Esophagus muscularis mucosa (tissue), 4 donors: ENCODE results near the gene DMPK. TPM values are rescaled to one million over a fixed set of nuclear protein-coding genes. Genes with fewer than 3 reads are reported as not detected.

Experiments
- DNase-seq: peaks from one replicate; pipeline ENCODE4 v3.0.0-alpha.2; 2017; ENCODE audit errors: extremely low spot score
- H3K27ac ChIP-seq, 4 donors: fragments of 200-600 bp; sonication (generic); replicated peaks in 1 of 4; 1 replicate in 3 of 4; 2 replicates in 1 of 4; pipeline ENCODE4 v1.5.1; 2016 to 2019; ENCODE audit warnings: mild to moderate bottlenecking in 1 of 4
- H3K27me3 ChIP-seq, 4 donors: fragments of 200-600 bp; sonication (generic); one replicate each; pipeline versions ENCODE4 v1.5.1 to v1.6.0; 2016 to 2019
- H3K36me3 ChIP-seq, 4 donors: fragments of 200-600 bp; sonication (generic); one replicate each; pipeline ENCODE4 v1.5.1; 2016 to 2019
- H3K4me1 ChIP-seq, 4 donors: fragments of 200-600 bp; sonication (generic); one replicate each; pipeline ENCODE4 v1.5.1; 2016 to 2019
- H3K4me3 ChIP-seq, 4 donors: fragments of 200-600 bp; sonication (generic); 1 replicate in 2 of 4; 2 replicates in 2 of 4; pipeline ENCODE4 v1.5.1; 2016 to 2019; ENCODE audit warnings: mild to moderate bottlenecking in 4 of 4, moderate library complexity in 1 of 4
- H3K9me3 ChIP-seq, 4 donors: fragments of 200-600 bp; sonication (generic); 1 replicate in 3 of 4; 2 replicates in 1 of 4; pipeline ENCODE4 v1.5.1; 2016 to 2019
- CTCF ChIP-seq, 3 experiments: fragments of 200-600 bp in 2 of 3; fragments of 450-650 bp in 1 of 3; sonication (generic) in 2 of 3; IDR thresholded peaks; one replicate each; pipeline ENCODE4 v1.5.1; 2017 to 2019; ENCODE audit warnings: antibody characterized with exemption in 3 of 3, mild to moderate bottlenecking in 2 of 3, moderate library complexity in 1 of 3
- EP300 ChIP-seq: sonication (generic); formaldehyde crosslinking; IDR thresholded peaks from one replicate; pipeline ENCODE4 v1.6.1; 2017; ENCODE audit warnings: antibody characterized with exemption
- POLR2A ChIP-seq: fragments of 450-650 bp; IDR thresholded peaks from one replicate; pipeline ENCODE4 v1.6.1; 2017; ENCODE audit warnings: antibody characterized with exemption, moderate library complexity, mild to moderate bottlenecking, low read depth
- POLR2AphosphoS5 ChIP-seq, 2 donors: sonication (generic); formaldehyde crosslinking; IDR thresholded peaks; one replicate each; pipeline ENCODE4 v1.6.1; 2017; ENCODE audit warnings: antibody characterized with exemption in 2 of 2
- WGBS: methylation state at CpG from one replicate; pipeline ENCODE4 v1.1.5; 2018; 5-methylcytosine and 5-hydroxymethylcytosine counted together
- intact Hi-C: fragments of 100-400 bp; cut with DNase I; formaldehyde crosslinking; loops from one replicate; pipeline ENCODE4 v1.15.1; 2023
- total RNA-seq, 4 donors: library from RNA; depleted of rRNA; stranded (reverse); fragments of >200 nt; gene quantifications; one replicate each; pipeline versions ENCODE4 v1.1.0 to v1.2.1, GENCODE V29; 2016

DMPK gene
- total RNA-seq, 4 donors from 2014 or later = 247 to 487 (median 347) TPM

- H3K27me3 ChIP-seq = no peaks in the 10 kb centered on the region
- peaks cover 25 to 38% (median 29%) of the 10 kb centered on the region in 4 donors for H3K4me1 ChIP-seq
- no peak for TF ChIP-seq CTCF (IDR thresholded peaks at IDR 0.05)
- no peak for TF ChIP-seq POLR2A
- no peak for TF ChIP-seq POLR2AphosphoS5 (IDR thresholded peaks at IDR 0.05)
- TF ChIP-seq EP300 = no peak
- no peak for DNase-seq
- WGBS = 47% methylated on average over 6 of the region's 6 CpGs
- no peak overlapping the region for H3K27ac ChIP-seq
- no peaks in the 10 kb centered on the region for H3K9me3 ChIP-seq
- intact Hi-C loops = no loop called here
- peaks cover 5 to 22% (median 21%) of the 10 kb centered on the region in 4 donors for H3K36me3 ChIP-seq
- H3K4me3 ChIP-seq = no peak overlapping the region
These were observed 11.6 kb upstream of the DMPK start for GRCh38 chr19:45793876-45794275.

- no peak for TF ChIP-seq POLR2A
- no peak for TF ChIP-seq EP300
- TF ChIP-seq CTCF (IDR thresholded peaks at IDR 0.05) = no peak
- TF ChIP-seq POLR2AphosphoS5 (IDR thresholded peaks at IDR 0.05) = no peak
- no peaks in the 10 kb centered on the region for H3K27me3 ChIP-seq
- WGBS = 48% methylated on average over 3 of the region's 3 CpGs
- intact Hi-C loops = no loop called here
- H3K4me3 ChIP-seq = peak overlapping the region; percentile 31 to 83 (median 72)
- H3K27ac ChIP-seq = peak overlapping the region in 3 of 4 donors; percentile 44 to 88 (median 85)
- peaks cover 8 to 29% (median 27%) of the 10 kb centered on the region in 4 donors for H3K36me3 ChIP-seq
- no peaks in the 10 kb centered on the region for H3K9me3 ChIP-seq
- H3K4me1 ChIP-seq = peaks cover 24 to 34% (median 27%) of the 10 kb centered on the region in 4 donors
- no peak for DNase-seq
These were observed 10.9 kb upstream of the DMPK start for GRCh38 chr19:45793178-45793564.

GRCh38 chr19:45792470-45793177 is 10.3 kb upstream of the DMPK start, which contains the start of gene DMWD:
TSS of gene DMWD (minus strand) at chr19:45792845. CDS start at chr19:45792756, 89 bp downstream.
- TF ChIP-seq EP300 (no peak), CTCF (IDR thresholded peaks at IDR 0.05) (peak in 1 of 3 experiments; percentile 15), POLR2AphosphoS5 (IDR thresholded peaks at IDR 0.05) (peak; percentile 64 to 79)
- Histone ChIP-seq H3K4me3 (peak within 1 kb of the TSS; percentile 69 to 89 (median 80)), H3K36me3 (peaks cover 8 to 34% (median 33%) of the 10 kb centered on the region in 4 donors), H3K27ac (peak within 1 kb of the TSS; percentile 73 to 88 (median 80)), H3K4me1 (peaks cover 24 to 34% (median 28%) of the 10 kb centered on the region in 4 donors), H3K27me3 (no peaks in the 10 kb centered on the region), H3K9me3 (no peaks in the 10 kb centered on the region)
- WGBS = 0% methylated on average over 5 of the region's 86 CpGs
- intact Hi-C loops = no loop called here
- DNase-seq = peak; percentile 100

GRCh38 chr19:45791744-45792469 is 9.6 kb upstream of the DMPK start:
- H3K4me1 ChIP-seq = peaks cover 24 to 36% (median 28%) of the 10 kb centered on the region in 4 donors
- TF ChIP-seq POLR2A = no peak
- TF ChIP-seq CTCF (IDR thresholded peaks at IDR 0.05) = no peak
- no peak for TF ChIP-seq POLR2AphosphoS5 (IDR thresholded peaks at IDR 0.05)
- TF ChIP-seq EP300 = no peak
- peak overlapping the region; percentile 69 to 89 (median 80) for H3K4me3 ChIP-seq
- peak overlapping the region; percentile 73 to 88 (median 80) for H3K27ac ChIP-seq
- H3K9me3 ChIP-seq = no peaks in the 10 kb centered on the region
- WGBS = 8% methylated on average over 16 of the region's 31 CpGs
- peaks cover 11 to 41% (median 40%) of the 10 kb centered on the region in 4 donors for H3K36me3 ChIP-seq
- intact Hi-C loops = no loop called here
- H3K27me3 ChIP-seq = no peaks in the 10 kb centered on the region
- DNase-seq = no peak
